HG02973 (cell line): ENCODE measurements around the gene TXK.

Experiments
- ATAC-seq: cut with Tn5 transposase; IDR thresholded peaks from one replicate; pipeline ENCODE4 v1.9.1; 2021; ENCODE audit warnings: moderate library complexity; ENCODE audit not compliant: unreplicated experiment

Gene TXK

GRCh38 chr4:48108309-48109073 is 25.6 kb downstream of the TXK start:
- ATAC-seq, result no peak

DNA sequence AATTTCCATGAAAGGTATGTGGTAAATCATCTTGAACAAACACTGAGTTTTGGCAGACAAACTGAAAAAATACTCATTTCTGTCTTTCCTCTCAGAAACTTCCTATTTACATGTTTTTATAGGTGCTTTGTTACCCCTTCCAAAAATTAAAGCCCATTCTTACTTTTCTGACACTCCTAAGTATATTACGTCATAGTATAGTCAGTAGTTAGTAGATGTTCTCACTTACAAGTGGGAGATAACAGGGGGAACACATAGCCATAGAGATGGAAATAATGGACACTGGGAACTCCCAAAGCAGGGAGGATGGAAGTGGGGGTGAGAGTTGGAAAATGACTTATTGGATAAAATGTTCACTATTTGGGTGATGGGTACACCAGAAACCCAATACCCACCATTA is 28.8 kb downstream of the TXK start:
- ATAC-seq, result no peak

- peak; percentile 80 for ATAC-seq
Observed at GRCh38 chr4:48103483-48104139, 30.4 kb downstream of the TXK start.

GRCh38 chr4:48102303-48102702 is 31.7 kb downstream of the TXK start:
- ATAC-seq, result no peak

- no peak for ATAC-seq
Observed at GRCh38 chr4:48100256-48100655, 33.8 kb downstream of the TXK start.

DNA sequence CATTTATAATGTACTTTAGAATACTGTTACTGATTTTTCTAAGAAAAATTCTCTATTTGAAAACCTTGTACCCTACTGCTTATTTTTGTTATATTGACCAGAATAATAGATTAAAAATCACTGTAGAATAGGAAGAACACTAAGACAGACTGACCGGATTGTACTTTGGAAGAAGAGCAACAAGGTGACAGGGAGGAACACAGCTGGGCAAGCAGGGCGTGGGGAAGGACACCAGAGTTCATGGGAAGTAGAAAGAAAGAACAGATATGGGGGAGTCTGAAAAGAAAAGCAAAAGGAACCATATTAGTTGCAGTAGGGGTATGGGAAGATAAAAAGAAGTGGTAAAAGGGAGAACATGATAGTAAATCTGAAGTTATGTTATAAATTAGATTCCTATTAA is 38.6 kb downstream of the TXK start:
- no peak for ATAC-seq

DNA sequence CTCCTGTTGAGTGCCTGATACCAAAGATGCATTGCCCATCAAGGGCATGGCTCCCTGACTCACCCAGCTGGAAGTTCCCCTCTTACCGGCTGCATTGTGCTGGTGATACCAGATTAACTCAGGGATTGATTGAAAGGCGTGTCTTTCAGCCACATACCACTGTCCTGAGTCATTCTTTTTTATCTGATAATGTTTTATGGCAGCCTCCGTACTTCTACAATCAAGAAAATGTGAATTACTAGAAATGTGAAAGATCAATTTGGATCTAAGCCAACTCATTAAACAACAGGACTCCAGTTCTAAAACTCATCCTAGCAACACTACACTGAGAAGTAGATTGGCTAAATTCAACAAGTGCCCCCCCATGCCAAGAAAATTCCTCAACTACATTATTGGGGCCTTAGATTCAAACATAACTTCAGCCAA is 40.0 kb downstream of the TXK start:
- no peak for ATAC-seq

GRCh38 chr4:48090621-48091020 is 43.4 kb downstream of the TXK start:
- ATAC-seq, result no peak

DNA sequence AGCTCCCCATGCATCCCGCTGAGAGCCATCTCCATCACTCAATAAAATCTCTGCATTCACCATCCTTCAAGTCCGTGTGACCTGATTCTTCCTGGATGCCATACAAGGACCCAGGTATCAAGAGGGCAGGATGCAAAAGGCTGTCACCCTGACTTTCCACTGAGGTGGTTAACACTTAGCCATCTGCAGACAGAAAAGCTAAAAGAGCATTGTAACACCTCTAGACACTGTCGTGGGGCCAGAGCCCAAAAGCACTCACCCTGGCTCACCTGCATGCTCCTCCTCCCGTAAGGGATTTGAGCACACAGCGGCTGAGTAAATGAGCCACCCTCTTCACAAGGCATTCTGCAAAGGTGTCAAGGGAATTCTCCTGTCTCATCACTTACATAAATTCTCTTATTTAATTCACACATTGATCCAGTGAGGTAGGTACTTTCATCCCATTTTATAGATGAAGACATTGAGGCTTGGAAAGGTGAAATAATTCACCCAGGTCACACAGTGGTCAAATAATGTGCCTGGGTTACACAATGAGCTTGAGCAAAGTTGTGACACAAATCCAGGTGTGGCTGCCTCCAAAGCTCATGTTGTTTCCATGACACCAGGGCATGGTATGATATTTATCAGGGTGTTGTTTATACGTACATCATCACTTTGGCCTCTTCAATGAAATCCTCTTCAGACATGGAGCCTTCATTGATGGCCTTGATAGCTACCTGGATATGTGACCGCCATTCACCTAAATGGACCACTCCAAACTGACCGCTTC is 48.0 kb downstream of the TXK start:
- no peak for ATAC-seq

DNA sequence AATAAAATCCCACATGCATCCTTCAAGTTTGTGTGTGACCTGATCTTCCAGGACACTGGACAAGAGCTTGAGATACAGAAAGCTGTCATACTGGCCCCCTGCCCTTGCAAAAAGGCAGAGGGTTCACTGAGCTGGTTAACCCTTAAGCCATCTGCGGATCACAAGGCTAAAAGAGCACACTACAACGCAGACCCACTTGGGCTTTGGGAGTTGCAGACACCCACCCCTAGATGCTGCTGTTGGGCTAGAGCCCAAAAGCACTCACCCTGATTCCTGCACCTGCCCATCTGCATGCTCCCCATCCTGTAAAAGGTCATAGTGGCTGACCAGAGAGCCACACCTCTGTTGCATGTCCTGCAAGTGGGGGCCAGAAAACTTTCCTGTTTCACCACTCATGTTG is 51.1 kb downstream of the TXK start:
- no peak for ATAC-seq

DNA sequence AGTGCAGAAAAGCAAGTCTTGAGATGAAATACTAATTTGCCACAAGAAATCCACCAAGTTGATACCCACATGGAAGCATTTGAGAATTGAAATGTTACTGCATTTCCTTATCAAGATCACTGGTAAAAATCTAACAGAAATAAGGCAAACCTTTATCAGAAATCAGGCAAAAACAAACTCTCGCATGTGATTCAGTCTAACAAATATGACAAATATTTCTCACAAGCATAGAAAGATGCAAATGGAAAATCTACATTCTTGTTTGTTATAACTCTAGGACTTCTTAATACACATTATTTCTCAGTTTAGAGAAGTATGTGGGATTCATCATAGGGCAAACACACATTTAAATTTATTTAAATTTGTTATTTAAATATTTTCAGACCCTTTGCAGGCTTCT is 52.9 kb downstream of the TXK start:
- ATAC-seq, result no peak

DNA sequence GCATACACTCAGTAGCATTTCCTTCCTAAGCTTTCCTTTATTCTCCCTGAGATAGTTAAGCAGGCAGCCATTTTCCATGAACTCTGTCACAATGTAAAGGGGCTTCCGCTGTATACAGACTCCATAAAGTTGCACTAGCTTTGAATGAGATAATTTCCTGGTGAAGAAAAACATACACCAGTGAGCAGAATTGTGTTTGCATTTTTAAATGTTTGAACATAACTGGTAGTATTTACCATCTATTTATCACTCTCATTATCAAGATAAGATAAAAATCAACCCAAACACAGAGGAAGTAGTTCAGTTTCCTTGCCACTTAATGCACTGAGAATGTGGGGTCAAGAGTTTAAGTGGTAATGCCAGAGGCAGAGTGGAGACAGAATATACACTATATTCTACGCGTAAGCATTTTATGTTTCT is 54.1 kb downstream of the TXK start:
- no peak for ATAC-seq

DNA sequence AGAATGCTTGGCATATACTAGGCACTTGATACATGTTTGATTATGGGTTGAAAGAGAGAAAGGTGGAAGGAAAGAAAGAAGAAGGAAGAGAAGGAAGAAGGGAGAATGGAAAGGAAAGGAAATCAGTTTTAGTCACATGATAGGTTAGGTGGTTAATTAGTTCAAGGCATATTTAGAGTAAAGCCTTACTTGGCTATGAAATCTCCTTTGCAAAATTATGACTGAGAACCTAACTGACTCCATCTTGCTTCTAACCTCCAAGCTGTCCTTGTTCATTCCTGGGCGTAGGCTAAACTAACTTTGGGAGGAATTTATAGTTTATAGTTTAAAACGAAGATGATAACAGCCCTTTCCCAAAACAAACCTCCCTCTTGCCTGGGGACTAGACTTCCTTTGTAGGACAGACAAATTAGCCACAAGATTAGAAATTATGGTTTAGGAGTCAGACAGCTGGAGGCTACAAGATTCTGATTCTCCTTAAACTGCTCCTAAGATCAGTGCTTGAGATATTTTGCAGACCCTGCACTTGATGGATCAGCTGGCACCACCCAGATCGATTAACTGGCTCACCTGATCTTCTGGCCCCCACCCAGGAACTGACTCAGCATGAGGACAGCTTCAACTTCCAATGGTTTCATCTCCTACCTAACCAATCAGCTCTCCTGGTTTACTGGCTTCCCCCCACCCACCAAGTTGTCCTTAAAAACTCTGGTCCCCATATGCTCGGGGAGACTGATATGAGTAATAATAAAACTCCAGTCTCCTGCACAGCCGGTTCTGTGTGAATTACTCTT is 55.0 kb downstream of the TXK start:
- no peak for ATAC-seq

DNA sequence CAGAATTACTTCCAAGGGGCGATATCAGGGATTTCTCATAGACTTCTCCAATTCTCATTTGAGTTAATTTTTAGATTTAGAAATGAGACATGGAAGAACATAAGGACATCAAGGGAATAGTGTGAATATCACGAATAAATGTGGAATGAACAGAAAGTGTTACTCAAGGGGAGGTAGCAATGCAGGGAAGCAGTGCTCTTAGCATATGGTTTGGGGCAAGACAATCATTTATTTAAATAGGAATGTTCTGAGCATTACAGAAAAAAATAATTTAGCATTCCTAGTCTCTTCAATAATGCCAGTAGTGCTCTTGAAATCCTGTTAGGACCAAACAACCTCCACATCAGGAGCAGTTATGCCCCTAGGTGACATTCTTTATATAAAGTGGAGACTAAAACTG is 55.6 kb downstream of the TXK start:
- ATAC-seq, result no peak

DNA sequence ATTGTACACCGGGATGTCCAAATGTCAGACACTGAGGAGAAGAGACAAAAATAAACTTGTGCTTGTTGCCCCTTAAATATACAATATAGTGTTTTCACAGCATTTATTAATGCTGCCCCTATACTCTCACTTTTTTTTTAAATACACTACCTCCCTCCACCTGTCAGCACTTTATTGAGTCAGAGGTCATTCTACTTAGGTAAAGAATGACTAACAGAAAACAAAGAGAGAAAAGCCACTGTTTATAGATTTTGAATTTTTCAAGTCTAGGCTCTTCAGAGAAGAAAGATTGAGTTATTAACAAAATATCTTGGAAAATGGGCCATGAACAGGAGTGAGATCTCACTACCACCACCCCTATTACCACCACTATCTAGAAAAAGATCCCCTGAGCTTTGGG is 59.4 kb downstream of the TXK start:
- no peak for ATAC-seq

- ATAC-seq, result no peak
Observed at GRCh38 chr4:48073567-48074103, 60.4 kb downstream of the TXK start.

DNA sequence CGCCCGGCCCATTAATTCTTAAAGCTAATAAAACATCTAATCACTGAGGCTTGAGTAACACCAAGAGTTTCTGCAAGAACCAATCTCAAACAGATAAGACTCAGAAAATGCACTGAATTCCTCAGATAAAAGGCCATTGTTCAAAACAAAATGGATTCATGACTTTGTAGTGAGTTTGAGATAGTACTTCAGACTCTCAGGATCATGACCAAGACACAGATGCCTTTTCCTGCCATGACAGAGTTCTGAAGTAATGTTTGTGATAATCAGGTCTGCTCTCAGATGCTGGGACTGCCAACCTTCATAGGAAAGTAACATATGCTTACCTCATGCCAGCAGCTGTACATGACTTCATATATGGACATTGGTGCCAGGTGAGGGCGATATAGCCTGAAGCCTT is 62.9 kb downstream of the TXK start:
- ATAC-seq, result no peak

DNA sequence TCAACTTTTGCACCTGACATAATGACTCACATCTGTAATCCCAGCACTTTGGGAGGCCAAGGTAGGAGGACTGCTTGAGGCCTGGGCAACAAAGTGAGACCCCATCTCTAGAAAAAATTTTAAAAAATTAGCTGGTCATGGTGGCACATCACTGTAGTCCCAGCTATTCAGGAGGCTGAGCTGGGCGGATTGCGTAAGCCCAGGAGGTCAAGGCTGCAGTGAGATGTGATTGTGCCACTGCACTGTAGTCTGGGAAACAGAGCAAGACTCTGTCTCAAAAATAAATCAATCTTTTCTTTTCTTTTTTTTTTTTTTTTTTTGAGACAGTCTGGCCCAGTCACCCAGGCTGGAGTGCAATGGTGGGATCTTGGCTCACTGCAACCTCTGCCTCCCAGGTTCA is 65.0 kb downstream of the TXK start:
- no peak for ATAC-seq

DNA sequence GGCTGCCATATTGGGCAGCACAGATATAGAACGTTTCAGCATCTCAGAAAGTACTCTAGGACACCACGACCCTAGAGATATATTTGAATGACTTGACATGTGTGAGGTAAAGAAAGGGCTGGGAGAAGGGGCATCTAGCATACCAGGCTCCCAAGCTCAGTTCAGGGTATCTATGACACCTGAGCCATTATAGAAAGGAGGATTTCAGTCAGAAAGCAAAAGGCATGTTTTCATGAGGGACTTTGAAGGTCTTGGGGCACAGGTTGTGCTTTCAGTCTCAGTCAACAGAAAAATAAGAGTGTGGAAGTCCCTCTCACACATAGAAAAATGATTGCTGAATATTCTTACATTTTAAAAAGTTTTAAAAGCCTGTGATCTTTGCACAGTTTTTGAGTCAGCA is 65.9 kb downstream of the TXK start:
- no peak for ATAC-seq

DNA sequence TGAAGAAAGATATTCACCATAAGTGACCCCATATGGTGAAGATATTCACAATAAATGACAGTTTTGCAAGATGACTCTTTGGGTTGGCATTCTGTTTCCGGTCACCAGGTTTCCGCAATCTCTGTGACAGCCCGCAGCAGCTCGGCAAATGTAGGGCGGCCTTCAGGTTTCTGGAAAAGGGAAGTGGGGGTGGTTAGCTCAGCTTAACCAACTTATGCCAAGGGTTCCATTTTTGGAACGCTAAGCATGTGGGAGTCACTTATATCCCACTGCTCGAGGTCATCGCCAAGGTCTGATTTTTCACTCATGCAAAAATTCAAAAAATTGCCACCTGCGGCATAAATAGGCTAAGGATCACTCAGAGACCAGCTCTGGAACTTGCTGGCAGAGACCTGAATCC is 66.5 kb downstream of the TXK start:
- ATAC-seq, result no peak

- peak; percentile 65 for ATAC-seq
Observed at GRCh38 chr4:48065587-48066052, 68.4 kb downstream of the TXK start.
